Measurements from ENCODE around the gene SGPP1. TPM values are rescaled to one million over a fixed set of nuclear protein-coding genes. Genes with fewer than 3 reads are reported as not detected.

The SGPP1 gene
- polyA plus RNA-seq, 3 donors: 3.3 to 13.3 (median 7.6) TPM

DNA sequence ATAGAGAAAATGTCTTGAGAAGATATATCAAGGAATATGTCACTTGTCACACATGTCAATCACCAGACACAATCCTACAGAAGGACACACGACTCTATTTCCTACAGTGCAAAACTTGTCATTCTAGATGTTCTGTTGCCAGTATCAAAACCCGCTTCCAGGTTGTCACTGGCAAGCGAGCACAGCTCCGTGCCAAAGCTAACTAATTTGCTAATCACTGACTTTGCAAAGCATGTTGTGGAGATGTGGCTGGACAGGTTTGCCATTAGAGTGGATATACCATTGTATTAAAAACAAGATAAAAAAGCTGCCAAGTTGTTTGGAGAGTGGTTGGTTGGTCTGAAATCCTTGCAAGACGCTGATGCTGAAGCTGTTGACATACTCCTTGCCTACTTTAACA, 7.9 kb upstream of the SGPP1 start:
- H3K27ac ChIP-seq (ENCODE audit: low read depth in 1 of 2, low read length in 2 of 2): no peak overlapping the region
- Mint-ChIP-seq H3K27me3 (ENCODE audit: low read depth in 3 of 3) (peaks cover 6 to 11% (median 9%) of the 10 kb centered on the region in 3 donors), H3K9me3 (peaks cover 0 to 3% (median 0%) of the 10 kb centered on the region in 7 donors), H3K36me3 (no peaks in the 10 kb centered on the region), H3K4me3 (no peak overlapping the region), H3K4me1 (no peaks in the 10 kb centered on the region), H3K27ac (no peak overlapping the region)
- no peaks in the 10 kb centered on the region for H3K79me2 ChIP-seq (ENCODE audit: insufficient read depth, low read length)
- H3K4me1 ChIP-seq (ENCODE audit: control insufficient read depth in 1 of 2, insufficient read depth in 2 of 2, low read length in 2 of 2): no peaks in the 10 kb centered on the region
- no peak for TF ChIP-seq CTCF (IDR thresholded peaks at IDR 0.05)
- H3K4me2 ChIP-seq (replicated peaks; ENCODE audit: extremely low read depth, low read length, poor library complexity, severe bottlenecking): no peak overlapping the region
- H3K36me3 ChIP-seq (replicated peaks in 1 of 2; ENCODE audit: control insufficient read depth in 1 of 2, insufficient read depth in 2 of 2, low read length in 2 of 2): no peaks in the 10 kb centered on the region
- H2AFZ ChIP-seq (ENCODE audit: insufficient read depth, low read depth, low read length, poor library complexity, severe bottlenecking): no peak overlapping the region
- intact Hi-C loops (cut with micrococcal nuclease): no loop called here
- H3K27me3 ChIP-seq (ENCODE audit: control insufficient read depth in 2 of 2, insufficient read depth in 2 of 2, low read length in 2 of 2): peaks cover 0 to 3% of the 10 kb centered on the region in 2 donors
- no peaks in the 10 kb centered on the region for H3K9me3 ChIP-seq (replicated peaks in 1 of 2; ENCODE audit: control insufficient read depth in 1 of 2, insufficient read depth in 1 of 2, low read length in 2 of 2)
- no peak for DNase-seq
- 95% methylated on average over 3 of the region's 5 CpGs for whole genome bisulfite sequencing (ENCODE audit: insufficient coverage)
- H4K20me1 ChIP-seq (ENCODE audit: insufficient read depth, low read length): no peaks in the 10 kb centered on the region
- no peak overlapping the region for H3K4me3 ChIP-seq (replicated peaks in 1 of 3; ENCODE audit: low read depth in 2 of 3, low read length in 3 of 3)
- no peak overlapping the region for H3K9ac ChIP-seq (ENCODE audit: insufficient read depth, low read length, poor library complexity, severe bottlenecking)

DNA sequence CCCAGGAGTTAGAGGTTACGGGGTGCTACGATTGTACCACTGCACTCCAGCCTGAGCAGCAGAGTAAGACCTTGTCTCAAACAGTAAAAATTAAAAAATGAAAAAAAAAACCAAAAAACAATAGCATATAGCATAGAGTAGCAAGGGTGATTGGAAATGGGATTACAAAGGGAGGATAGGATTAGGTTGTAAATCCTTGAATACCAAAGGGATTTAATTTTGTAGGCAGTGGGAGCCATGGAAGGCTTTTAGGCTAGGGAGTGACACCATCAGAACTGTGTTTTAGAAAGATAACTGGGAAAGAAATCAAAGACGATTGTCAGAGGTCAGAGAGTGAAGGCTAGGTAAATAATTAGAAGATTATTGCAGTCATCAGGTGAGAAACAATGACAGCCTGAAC, 2.8 kb upstream of the SGPP1 start:
- Histone ChIP-seq H3K36me3 (replicated peaks in 1 of 2; ENCODE audit: control insufficient read depth in 1 of 2, insufficient read depth in 2 of 2, low read length in 2 of 2) (no peaks in the 10 kb centered on the region), H3K79me2 (ENCODE audit: insufficient read depth, low read length) (no peaks in the 10 kb centered on the region), H3K4me1 (ENCODE audit: control insufficient read depth in 1 of 2, insufficient read depth in 2 of 2, low read length in 2 of 2) (peaks cover 13 to 22% of the 10 kb centered on the region in 2 donors), H3K9me3 (replicated peaks in 1 of 2; ENCODE audit: control insufficient read depth in 1 of 2, insufficient read depth in 1 of 2, low read length in 2 of 2) (no peaks in the 10 kb centered on the region), H3K9ac (ENCODE audit: insufficient read depth, low read length, poor library complexity, severe bottlenecking) (no peak overlapping the region), H3K4me2 (replicated peaks; ENCODE audit: extremely low read depth, low read length, poor library complexity, severe bottlenecking) (no peak overlapping the region), H3K4me3 (replicated peaks in 1 of 3; ENCODE audit: low read depth in 2 of 3, low read length in 3 of 3) (no peak overlapping the region), H3K27me3 (ENCODE audit: control insufficient read depth in 2 of 2, insufficient read depth in 2 of 2, low read length in 2 of 2) (peaks cover 2 to 18% of the 10 kb centered on the region in 2 donors), H3K27ac (ENCODE audit: low read depth in 1 of 2, low read length in 2 of 2) (no peak overlapping the region), H4K20me1 (ENCODE audit: insufficient read depth, low read length) (no peaks in the 10 kb centered on the region), H2AFZ (ENCODE audit: insufficient read depth, low read depth, low read length, poor library complexity, severe bottlenecking) (no peak overlapping the region)
- peaks cover 22% of the 10 kb centered on the region for H3K4me1 Mint-ChIP-seq
- intact Hi-C loops (cut with micrococcal nuclease): no loop called here
- TF ChIP-seq CTCF (IDR thresholded peaks at IDR 0.05): no peak
- H3K36me3 Mint-ChIP-seq: peaks cover 0 to 2% of the 10 kb centered on the region in 2 donors
- H3K4me3 Mint-ChIP-seq: no peak overlapping the region
- WGBS (ENCODE audit: insufficient coverage): 75% methylated on average over 1 of the region's 3 CpGs
- no peak overlapping the region for H3K27ac Mint-ChIP-seq
- DNase-seq: no peak
- peaks cover 21 to 42% (median 21%) of the 10 kb centered on the region in 3 donors for H3K27me3 Mint-ChIP-seq (ENCODE audit: low read depth in 3 of 3)
- H3K9me3 Mint-ChIP-seq: peaks cover 0 to 10% (median 2%) of the 10 kb centered on the region in 7 donors

Measured in CD14-positive monocyte (primary cell).